ENCODE results near the gene UGDH.

Gene UGDH

GRCh38 chr4:39527296-39528060 is at the start of gene UGDH:
UGDH (minus strand) TSS chr4:39527439; CDS start chr4:39521512, 5,927 bp downstream.
- TF ChIP-seq TSHZ2 (CRISPR knock-in tag; IDR thresholded peaks at IDR 0.05), result peak; percentile 50; the same call in 1 of the 2 replicates
- TF ChIP-seq GLIS3 (CRISPR knock-in tag; IDR thresholded peaks at IDR 0.05), result peak; percentile 78; the same call in 1 of the 2 replicates
- TF ChIP-seq ESRRG (CRISPR knock-in tag; IDR thresholded peaks at IDR 0.05), result no peak
- no peak for TF ChIP-seq ZFP30 (CRISPR knock-in tag; IDR thresholded peaks at IDR 0.05)
- TF ChIP-seq ISL1 (CRISPR knock-in tag; IDR thresholded peaks at IDR 0.05), result no peak
- no peak for TF ChIP-seq ZC3H10 (CRISPR knock-in tag; IDR thresholded peaks at IDR 0.05)
- TF ChIP-seq, protein P1, sequence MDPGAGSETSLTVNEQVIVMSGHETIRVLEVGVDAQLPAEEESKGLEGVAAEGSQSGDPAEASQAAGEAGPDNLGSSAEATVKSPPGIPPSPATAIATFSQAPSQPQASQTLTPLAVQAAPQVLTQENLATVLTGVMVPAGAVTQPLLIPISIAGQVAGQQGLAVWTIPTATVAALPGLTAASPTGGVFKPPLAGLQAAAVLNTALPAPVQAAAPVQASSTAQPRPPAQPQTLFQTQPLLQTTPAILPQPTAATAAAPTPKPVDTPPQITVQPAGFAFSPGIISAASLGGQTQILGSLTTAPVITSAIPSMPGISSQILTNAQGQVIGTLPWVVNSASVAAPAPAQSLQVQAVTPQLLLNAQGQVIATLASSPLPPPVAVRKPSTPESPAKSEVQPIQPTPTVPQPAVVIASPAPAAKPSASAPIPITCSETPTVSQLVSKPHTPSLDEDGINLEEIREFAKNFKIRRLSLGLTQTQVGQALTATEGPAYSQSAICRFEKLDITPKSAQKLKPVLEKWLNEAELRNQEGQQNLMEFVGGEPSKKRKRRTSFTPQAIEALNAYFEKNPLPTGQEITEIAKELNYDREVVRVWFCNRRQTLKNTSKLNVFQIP (CRISPR knock-in tag; IDR thresholded peaks at IDR 0.05; ENCODE audit: borderline replicate concordance, low read depth), result no peak
- TF ChIP-seq TCF4 (CRISPR knock-in tag; IDR thresholded peaks at IDR 0.05; ENCODE audit: borderline replicate concordance), result no peak
- TF ChIP-seq CSDC2 (CRISPR knock-in tag; IDR thresholded peaks at IDR 0.05), result no peak
- TF ChIP-seq ZFP3 (CRISPR knock-in tag; IDR thresholded peaks at IDR 0.05), result peak; percentile 83
- peak; percentile 92 for ATAC-seq

GRCh38 chr4:39574946-39575345 is 47.7 kb upstream of the UGDH start:
- ATAC-seq, result no peak
- TF ChIP-seq ZNF70 (CRISPR knock-in tag; IDR thresholded peaks at IDR 0.05) (no peak), ZFP30 (CRISPR knock-in tag; IDR thresholded peaks at IDR 0.05) (no peak), CREB5 (CRISPR knock-in tag; IDR thresholded peaks at IDR 0.05; ENCODE audit: low read depth) (no peak), TOX (CRISPR knock-in tag; IDR thresholded peaks at IDR 0.05; ENCODE audit: borderline replicate concordance) (no peak), CSRNP3 (CRISPR knock-in tag; IDR thresholded peaks at IDR 0.05) (no peak), ZNF565 (CRISPR knock-in tag; conservative IDR thresholded peaks at IDR 0.05; ENCODE audit: low read depth) (no peak), ZC3H10 (CRISPR knock-in tag; IDR thresholded peaks at IDR 0.05) (no peak), ARNTL (CRISPR knock-in tag; IDR thresholded peaks at IDR 0.05; ENCODE audit: borderline replicate concordance, low read depth) (no peak), CSDC2 (CRISPR knock-in tag; IDR thresholded peaks at IDR 0.05) (no peak), TSHZ2 (CRISPR knock-in tag; IDR thresholded peaks at IDR 0.05) (no peak), BACH2 (CRISPR knock-in tag; IDR thresholded peaks at IDR 0.05; ENCODE audit: borderline replicate concordance) (no peak), ZNF8 (CRISPR knock-in tag; IDR thresholded peaks at IDR 0.05) (no peak), ESRRG (CRISPR knock-in tag; IDR thresholded peaks at IDR 0.05) (no peak)
- TF ChIP-seq, protein P1 (CRISPR knock-in tag; IDR thresholded peaks at IDR 0.05; ENCODE audit: borderline replicate concordance, low read depth), result no peak
